Kidney tubule cell (primary cell): Measurements from ENCODE around the gene ARPP21.
"Not testable (repeated sequence)": the region's sequence is repeated elsewhere in the genome, so short reads cannot be mapped to it uniquely, and the experiment has no call there.

ENCODE experiments used
- DNase-seq: peaks from one replicate; pipeline ENCODE4 v3.0.0-alpha.2; 2018; ENCODE audit warnings: low spot score

ARPP21 gene

DNA sequence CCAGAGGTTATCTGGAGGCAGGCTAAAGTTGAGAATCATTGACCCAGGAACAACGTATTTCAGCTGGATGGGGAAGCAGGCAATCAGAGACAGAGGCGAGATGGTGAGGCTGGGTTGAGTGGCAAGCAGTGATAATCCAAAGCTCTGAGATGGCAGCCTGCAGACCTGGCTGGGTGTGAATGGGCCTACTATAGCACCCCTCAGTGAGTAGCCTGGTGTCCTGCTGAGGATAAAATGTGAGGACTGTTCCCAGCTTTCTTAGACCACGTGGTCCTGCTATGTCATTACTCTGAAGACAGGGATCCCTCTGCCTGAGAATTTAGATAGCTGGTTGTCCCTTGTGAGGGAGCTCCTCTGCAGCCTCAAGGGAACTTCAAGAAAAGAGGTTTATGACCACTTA lies 141.5 kb downstream of the ARPP21 start:
- no peak for DNase-seq

DNA sequence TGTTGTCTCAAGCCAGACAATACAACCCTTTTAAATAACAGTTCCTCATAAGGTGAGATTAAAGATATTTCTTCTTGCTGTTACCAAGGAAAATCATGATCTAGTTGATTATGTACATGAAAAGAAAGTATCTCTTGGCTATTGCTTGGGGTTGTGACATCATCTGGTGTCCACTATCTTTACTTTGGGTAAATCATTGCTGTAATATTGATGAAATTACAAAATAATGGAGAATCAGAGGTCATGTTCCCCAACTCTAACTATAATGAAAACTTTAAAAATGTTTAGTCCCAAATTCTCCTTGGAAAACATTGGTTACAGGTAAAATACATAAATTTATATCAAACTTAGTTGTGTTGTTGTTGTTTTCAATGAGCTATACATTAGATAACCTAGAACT lies 142.2 kb downstream of the ARPP21 start:
- DNase-seq = no peak

DNA sequence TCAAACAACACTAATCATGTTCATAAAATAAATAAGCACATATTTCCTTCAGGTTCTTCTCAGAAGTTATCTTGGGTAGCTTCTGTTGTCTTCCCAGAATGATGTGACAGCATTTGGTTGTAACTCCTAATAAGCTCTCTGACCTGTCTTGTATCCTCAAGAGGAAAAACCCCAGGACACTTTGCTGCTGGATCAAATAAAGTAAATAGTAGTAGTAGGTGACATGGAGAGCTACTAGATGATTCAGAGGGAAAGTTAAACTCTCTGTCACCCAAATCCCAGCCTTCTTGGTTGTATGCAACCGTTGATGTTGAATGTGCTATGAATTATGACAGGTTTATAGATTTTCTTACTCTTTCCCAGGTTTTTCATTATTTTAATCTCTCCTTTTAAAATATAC lies 143.0 kb downstream of the ARPP21 start:
- no peak for DNase-seq

DNA sequence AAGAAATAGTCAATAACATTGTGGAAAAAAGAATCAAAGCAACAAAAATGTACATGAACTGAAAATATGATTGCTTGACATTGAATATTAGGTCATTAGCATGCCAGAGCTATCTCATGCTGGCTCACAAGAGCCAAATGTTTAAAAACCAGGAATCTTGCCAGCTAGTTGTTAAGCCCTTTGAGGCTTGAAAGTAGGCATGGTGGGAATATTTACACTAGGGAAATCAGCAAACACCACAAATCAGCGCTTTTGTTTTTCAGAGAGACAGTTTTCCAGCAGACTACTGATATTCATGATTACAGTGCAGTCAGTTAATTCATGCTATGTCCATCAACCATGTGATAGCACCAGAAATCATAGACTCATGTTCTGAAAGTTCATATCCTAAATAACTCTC lies 144.8 kb downstream of the ARPP21 start:
- DNase-seq = no peak

DNA sequence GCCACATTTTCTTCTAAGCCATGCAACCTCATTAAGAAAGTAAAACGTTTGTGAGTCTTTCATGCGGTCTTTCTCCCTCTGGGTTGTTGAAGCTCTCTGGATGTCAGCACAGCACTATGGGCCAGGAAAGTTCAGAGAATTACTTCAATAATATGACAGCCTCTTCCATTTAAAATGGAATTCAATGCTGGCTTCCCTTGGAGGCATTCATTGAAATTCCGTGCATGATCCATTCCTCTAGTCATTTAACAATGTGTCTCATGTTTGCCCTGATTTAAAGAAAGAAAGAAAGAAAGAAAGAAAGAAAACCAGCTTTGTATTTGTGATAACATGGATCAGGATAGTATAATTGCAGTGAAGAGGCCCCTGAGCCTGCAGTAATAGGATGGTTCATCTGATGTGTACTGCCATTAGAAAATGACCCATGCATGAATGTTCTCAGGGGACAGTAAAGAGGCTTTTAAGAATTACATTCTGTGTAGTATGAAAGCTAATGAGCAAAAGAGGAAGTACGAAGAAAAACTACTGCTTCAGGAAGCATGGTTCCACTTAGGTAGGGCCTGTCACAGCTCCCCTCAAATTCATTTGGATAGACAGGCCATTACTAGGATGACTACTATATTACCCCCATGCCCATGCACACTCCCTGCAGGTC lies 146.0 kb downstream of the ARPP21 start:
- DNase-seq = no peak

DNA sequence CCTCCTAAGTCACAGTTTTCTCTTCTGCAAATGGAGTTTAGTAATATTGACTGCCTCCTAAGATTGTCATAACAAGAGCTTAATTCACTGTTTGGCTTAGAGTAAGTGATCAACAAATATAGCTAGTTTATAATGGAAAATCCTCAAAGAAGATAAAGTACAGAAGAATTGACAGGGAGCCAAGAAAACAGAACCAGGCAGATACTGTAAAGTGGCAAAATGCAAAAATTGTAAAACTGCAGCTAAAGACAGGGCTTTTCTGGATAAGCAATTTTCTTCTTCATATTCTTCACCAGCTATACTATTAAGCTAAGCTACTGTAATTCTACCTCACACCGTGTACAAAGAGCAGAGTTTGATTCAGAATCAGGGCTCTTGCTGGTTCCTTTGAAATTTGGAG lies 148.6 kb downstream of the ARPP21 start:
- no peak for DNase-seq

DNA sequence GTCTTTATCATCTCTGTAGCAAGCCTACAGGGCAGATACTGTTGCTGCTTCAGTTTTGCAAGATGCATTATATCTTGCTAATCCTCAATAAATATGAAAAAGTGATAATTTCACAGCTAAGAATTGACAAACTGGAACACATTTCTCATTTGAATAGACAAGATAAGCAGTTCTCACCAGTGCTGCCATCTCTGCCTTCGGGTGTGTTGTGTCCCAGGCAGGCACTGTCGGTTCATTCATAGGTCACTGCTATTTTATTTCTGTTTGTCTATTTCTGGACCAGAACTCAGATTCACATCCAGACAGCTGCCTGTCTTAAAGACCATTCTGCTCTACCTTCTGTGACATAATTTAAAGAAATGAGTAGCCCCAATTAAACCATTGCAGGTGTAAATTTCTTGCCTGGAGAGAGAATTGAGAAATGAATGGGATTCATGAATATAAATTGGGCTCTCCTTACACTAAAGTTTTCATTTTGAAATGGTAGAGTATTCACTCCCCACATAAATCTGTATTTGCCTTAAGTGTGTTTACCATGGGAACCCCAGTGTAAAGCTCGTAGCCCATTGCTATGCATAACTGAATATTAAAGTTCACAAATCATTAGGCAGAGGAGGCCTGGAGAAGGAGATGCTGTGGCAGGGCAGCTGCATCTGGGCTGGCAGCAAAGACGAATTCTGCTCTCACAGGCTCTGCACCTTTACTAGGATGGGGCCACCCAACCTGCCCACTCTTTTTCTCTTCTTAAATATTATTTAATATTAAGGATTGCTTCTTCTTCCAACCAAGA lies 149.9 kb downstream of the ARPP21 start:
- no peak for DNase-seq

DNA sequence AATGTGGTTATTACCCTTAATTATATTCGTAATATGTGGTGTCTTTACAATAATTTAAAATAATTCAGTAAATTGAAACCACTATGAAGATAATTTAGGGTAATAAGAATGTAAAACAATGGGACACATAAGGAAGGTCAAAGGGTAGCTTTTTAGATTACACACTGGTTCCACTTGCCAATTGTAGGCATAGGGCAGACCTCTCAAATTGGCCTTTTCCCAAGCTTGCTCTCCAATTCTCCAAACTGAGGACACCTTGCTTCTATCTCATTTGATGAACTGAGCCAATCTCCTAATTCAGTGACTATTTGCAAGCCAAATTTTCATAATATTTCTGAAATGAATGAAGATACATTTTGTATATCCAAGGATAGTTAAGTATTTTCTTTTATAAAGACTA lies 151.4 kb downstream of the ARPP21 start:
- no peak for DNase-seq

DNA sequence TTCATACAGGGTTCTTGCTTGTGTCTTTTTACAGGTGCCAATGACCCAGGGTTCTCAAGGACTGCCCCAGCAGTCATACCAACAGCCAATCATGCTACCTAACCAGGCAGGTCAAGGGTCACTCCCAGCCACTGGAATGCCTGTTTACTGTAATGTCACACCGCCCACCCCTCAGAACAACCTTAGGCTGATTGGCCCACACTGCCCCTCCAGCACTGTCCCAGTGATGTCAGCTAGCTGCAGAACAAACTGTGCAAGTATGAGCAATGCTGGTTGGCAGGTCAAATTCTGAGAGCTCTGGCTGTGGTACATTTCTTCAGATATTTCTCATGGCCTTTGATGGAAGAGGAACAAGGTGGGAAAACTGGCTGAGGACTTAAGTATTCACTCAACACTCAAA lies 154.3 kb downstream of the ARPP21 start:
- no peak for DNase-seq

DNA sequence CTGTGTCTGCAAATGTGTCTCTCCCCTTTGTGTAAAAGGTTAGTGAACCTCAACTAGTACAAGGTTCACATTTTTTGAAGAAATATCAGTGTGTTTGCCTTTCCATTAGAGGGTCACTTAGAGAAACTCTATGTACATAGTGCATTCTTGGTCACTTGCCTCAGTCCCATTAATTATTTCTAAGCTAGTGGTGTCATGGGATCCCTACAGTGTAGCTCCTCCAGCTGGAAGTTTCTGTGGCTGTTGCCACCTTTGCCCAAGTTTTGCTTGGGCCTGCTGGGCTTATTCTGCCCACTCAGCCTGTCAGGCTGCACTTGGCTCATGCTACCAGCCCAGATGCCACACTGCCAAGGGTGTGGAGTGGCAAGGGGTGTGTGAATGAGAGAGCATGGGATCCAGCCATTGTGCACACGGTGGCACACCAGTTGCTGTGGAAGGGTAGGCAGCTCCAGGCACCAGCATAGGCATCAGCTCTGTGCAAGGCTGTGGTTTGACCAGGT lies 161.7 kb downstream of the ARPP21 start:
- no peak for DNase-seq

DNA sequence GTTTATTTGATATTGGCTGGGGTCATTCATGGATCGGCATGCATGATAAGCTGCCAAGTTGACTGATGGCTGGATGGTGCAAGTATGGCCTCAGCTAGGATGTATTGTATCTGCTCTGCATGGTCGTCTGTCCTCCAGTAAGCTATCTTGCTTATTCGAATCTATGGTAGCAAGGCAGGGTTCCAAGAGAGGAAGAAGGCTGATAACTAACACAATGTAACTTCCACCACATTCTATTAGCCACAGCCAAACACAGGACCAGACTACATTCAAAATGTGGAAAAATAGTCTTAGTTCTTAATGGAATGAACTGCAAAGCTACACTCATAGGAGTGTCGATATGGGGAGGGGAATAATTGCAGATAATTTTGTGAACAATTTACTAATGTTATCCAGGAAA lies 175.2 kb downstream of the ARPP21 start:
- no peak for DNase-seq

DNA sequence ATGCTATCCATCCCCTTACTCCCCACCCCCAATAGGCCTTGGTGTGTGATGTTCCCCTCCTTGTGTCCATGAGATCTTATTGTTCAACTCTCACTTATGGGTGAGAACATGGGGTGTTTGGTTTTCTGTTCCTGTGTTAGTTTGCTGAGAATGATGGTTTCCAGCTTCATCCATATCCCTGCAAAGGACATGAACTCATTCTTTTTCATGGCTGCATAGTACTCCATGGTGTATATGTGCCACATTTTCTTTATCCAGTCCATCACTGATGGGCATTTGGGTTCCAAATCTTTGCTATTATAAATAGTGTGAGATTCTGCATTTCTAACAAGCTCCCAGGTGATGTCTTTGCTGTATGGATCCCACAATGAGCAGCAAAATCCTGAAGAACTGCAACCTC lies 176.5 kb downstream of the ARPP21 start:
- not testable (repeated sequence) for DNase-seq

DNA sequence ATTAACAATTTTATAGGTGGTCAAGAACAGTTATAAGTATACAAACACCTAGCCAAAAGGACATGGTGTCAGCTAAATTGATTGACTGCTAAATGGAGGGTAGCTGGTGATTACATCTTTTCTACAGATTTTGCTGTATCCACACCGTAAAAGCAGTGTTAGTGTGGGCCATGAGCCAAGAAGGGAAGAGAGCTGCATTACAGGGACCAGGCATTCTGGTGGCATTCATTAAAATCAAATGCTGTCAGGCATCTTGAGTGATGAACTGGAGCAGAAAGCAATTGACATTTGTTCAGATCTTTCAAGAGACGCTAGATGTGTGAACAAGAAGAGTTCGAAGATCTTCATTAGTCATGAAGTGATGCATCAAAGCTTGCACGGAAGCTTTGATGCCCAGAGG lies 177.9 kb downstream of the ARPP21 start:
- DNase-seq = no peak

DNA sequence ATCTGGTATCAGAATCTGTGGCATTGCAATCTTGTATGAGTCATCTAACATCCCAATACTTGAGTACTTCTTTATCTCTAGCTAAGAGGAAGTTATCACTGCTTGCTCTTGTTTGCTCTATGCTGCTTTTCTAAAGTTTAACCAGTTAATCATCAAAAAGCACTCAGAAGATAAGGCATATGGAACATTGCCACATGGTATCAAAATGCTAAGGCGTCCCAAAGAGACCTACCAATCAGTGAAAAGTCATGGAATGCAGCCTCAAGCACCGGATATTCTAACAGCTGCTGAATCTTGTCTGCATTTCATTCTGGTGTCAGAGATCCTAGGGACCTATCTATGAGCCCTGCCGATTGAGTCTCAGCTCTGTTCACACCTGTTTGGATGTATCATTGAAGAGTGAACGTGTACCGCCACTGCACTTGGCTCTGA lies 192.8 kb downstream of the ARPP21 start:
- no peak for DNase-seq
